NT2/D1 (cell line): Measurements from ENCODE around the gene MAP3K10.

ENCODE experiments used
- SUZ12 ChIP-seq: IDR thresholded peaks from 2 replicates; pipeline ENCODE4 v1.6.1; 2011; ENCODE audit not compliant: insufficient read length, insufficient read depth; ENCODE audit errors: extremely low read depth
- YY1 ChIP-seq: IDR thresholded peaks from 2 replicates; pipeline ENCODE4 v1.6.1; 2011; ENCODE audit not compliant: insufficient read length, insufficient read depth
- ZNF274 ChIP-seq: IDR thresholded peaks from 2 replicates; pipeline ENCODE4 v1.6.1; 2011; ENCODE audit warnings: mild to moderate bottlenecking, low read depth, low read length

DNA sequence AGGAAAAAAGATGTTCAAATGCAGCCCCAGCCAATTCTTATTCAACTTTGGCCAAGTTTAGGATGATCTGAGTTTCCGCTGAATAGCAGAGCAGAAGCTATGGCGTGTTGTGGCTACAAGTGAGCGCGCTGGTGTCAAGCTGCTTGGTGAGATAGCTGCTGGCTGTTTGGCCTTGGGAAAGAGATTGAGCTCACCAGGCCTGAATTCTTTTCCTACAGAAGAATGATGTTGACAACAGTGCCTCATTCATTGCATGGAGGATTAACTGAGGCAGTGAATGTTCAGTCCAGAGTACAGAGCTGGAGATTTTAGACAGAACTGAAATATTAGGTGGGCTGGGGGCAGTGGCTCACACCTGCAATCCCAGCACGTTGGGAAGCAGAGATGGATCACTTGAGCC lies 31.5 kb upstream of the MAP3K10 start:
- no peak for TF ChIP-seq YY1
- TF ChIP-seq SUZ12: no peak
- no peak for TF ChIP-seq ZNF274
